H1 (cell line): ENCODE data around the gene GLRA1. TPM values are rescaled to one million over a fixed set of nuclear protein-coding genes. Genes with fewer than 3 reads are reported as not detected.
A peak's percentile ranks its signal among the peaks of the same experiment; 100 is the strongest.

ENCODE experiments used
- ATF2 ChIP-seq: IDR thresholded peaks from 2 replicates; pipeline ENCODE4 v1.6.1; 2012; ENCODE audit warnings: low read length, inconsistent platforms
- BACH1 ChIP-seq: IDR thresholded peaks from 2 replicates; pipeline ENCODE4 v1.6.1; 2012; ENCODE audit warnings: low read length, improper control_type of control experiment
- CEBPB ChIP-seq: IDR thresholded peaks from 2 replicates; pipeline ENCODE4 v1.6.1; 2012; ENCODE audit warnings: low read depth, low read length
- CHD2 ChIP-seq: IDR thresholded peaks from 2 replicates; pipeline ENCODE4 v1.6.1; 2012; ENCODE audit warnings: low read length, improper control_type of control experiment
- EP300 ChIP-seq, 2 experiments: IDR thresholded peaks; 1 replicate in 1 of 2; 2 replicates in 1 of 2; pipeline ENCODE4 v1.6.1; 2011 to 2012; ENCODE audit warnings: low read depth in 2 of 2, low read length in 2 of 2, mild to moderate bottlenecking in 2 of 2, borderline replicate concordance in 1 of 2, inconsistent platforms in 1 of 2, moderate library complexity in 1 of 2
- HDAC6 ChIP-seq: IDR thresholded peaks from one replicate; pipeline ENCODE4 v1.7.1; 2012; ENCODE audit warnings: low read depth, mild to moderate bottlenecking, inconsistent platforms, low read length, moderate library complexity
- RAD21 ChIP-seq, 2 experiments: IDR thresholded peaks in 1 of 2; conservative IDR thresholded peaks in 1 of 2; 2 replicates each; pipeline ENCODE4 v1.6.1; 2011; ENCODE audit warnings: low read depth in 2 of 2, low read length in 2 of 2, improper control_type of control experiment in 1 of 2, inconsistent platforms in 1 of 2, mild to moderate bottlenecking in 1 of 2, moderate library complexity in 1 of 2
- RBBP5 ChIP-seq: IDR thresholded peaks from 2 replicates; pipeline ENCODE4 v1.7.1; 2012; ENCODE audit warnings: low read depth, mild to moderate bottlenecking, inconsistent platforms, low read length, moderate library complexity, borderline replicate concordance
- RNF2 ChIP-seq: fragments of 200-900, 300-1000 bp; sonication (generic); IDR thresholded peaks from 2 replicates; pipeline ENCODE4 v1.7.1; 2016; ENCODE audit warnings: borderline replicate concordance, low read depth, mild to moderate bottlenecking, antibody characterized with exemption, low read length; ENCODE audit not compliant: poor library complexity, severe bottlenecking; ENCODE audit errors: missing control alignments
- RXRA ChIP-seq: IDR thresholded peaks from 2 replicates; pipeline ENCODE4 v1.6.1; 2011; ENCODE audit warnings: low read depth, mild to moderate bottlenecking, low read length, moderate library complexity; ENCODE audit not compliant: insufficient read depth
- SIN3A ChIP-seq, 2 experiments: IDR thresholded peaks in 1 of 2; conservative IDR thresholded peaks in 1 of 2; 2 replicates each; pipeline ENCODE4 v1.6.1; 2011 to 2012; ENCODE audit warnings: low read length in 2 of 2, improper control_type of control experiment in 1 of 2, low read depth in 1 of 2, mild to moderate bottlenecking in 1 of 2
- SP2 ChIP-seq: IDR thresholded peaks from 2 replicates; pipeline ENCODE4 v1.6.1; 2012; ENCODE audit warnings: mild to moderate bottlenecking, low read length, inconsistent platforms
- polyA plus RNA-seq, 7 experiments: library from polyadenylated mRNA; depleted of rRNA in 3 of 7; stranded (reverse) in 5 of 7; unstranded in 2 of 7; fragments of >200 nt in 5 of 7; fragments of 200-250 nt in 2 of 7; gene quantifications; 1 replicate in 5 of 7; 2 replicates in 1 of 7; 4 replicates in 1 of 7; pipeline versions ENCODE4 v1.2.1 to v1.2.3, GENCODE V29; 2011 to 2013; ENCODE audit warnings: missing spikeins in 2 of 7, mixed read lengths in 2 of 7
- total RNA-seq: library from RNA; stranded (reverse); fragmentation: NEBNext Ultra II Directional; extraction: Animal tissue kit (Norgen Biotek cat#: 25700); gene quantifications from 2 replicates; pipeline ENCODE4 v1.2.1, GENCODE V29; 2021

Gene GLRA1
- total and polyA plus RNA-seq, 2 of the 8 experiments (the other 6 are each of a cell fraction or from before 2014, with no cell fraction given) = not detected

GRCh38 chr5:151890299-151890698 is 34.4 kb downstream of the GLRA1 start (continued):
- TF ChIP-seq RAD21 (IDR thresholded peaks at IDR 0.05 in 1 of 2, conservative IDR thresholded peaks at IDR 0.05 in 1 of 2; ENCODE audit: low read depth in 2 of 2, low read length in 2 of 2) = peak; percentile 42 to 60
- TF ChIP-seq EP300 (IDR thresholded peaks at IDR 0.05; ENCODE audit: borderline replicate concordance in 1 of 2, low read depth in 2 of 2, low read length in 2 of 2) = no peak
- no peak for TF ChIP-seq RBBP5
- no peak for TF ChIP-seq CHD2
- TF ChIP-seq HDAC6 = no peak
- no peak for TF ChIP-seq SP2
- TF ChIP-seq RXRA = no peak
- no peak for TF ChIP-seq SIN3A (conservative IDR thresholded peaks at IDR 0.05 in 1 of 2, IDR thresholded peaks at IDR 0.05 in 1 of 2; ENCODE audit: low read depth in 1 of 2, low read length in 2 of 2)
- no peak for TF ChIP-seq RNF2
- TF ChIP-seq BACH1 = no peak
- TF ChIP-seq ATF2 = no peak
- TF ChIP-seq CEBPB = no peak
